GM19023 (cell line): ENCODE measurements around the gene PDSS2.
"Not testable (repeated sequence)": the region's sequence is repeated elsewhere in the genome, so short reads cannot be mapped to it uniquely, and the experiment has no call there.

Experiments
- ATAC-seq: cut with Tn5 transposase; IDR thresholded peaks from one replicate; pipeline ENCODE4 v1.9.1; 2021; ENCODE audit warnings: mild to moderate bottlenecking, moderate library complexity; ENCODE audit not compliant: unreplicated experiment

PDSS2 gene

DNA sequence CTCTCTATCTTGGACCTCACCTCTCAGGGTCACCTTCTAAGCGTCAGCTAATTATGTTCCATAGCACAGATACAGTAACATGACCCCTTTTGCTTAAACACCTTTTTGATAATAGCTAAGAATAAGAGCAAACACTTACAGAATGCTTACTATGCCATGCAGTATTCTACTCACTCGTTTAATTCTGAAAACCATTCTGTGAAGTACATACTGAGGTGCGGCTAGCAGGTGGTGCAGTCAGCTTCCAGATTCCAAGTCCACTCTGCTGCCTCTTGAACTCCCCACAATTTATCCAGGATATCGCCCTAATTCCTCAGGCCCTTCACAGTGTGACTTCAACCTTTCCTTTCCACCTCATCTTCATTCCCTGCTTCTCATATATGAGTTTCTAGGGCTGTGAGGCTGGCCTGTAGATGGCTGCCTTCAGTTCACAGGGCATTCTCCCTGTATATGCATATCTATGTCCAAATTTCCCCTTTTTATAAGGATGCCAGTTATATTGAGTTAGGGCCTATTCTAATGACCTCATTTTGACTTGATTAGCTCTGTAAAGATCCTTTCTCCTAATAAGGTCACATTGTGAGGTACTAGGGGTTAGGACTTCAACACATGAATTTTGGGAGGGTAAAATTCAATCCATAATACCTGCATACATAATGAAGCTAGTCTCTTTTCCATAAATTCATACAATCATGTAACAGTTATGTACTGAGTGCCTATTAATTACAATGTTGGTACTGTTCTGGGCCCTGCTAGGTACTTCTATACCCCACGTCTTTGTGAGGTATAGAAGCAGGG, 130.1 kb downstream of the PDSS2 start:
- no peak for ATAC-seq

- ATAC-seq, result no peak
These were observed 131.3 kb downstream of the PDSS2 start for GRCh38 chr6:107328081-107328480.

GRCh38 chr6:107323133-107323785, 136.1 kb downstream of the PDSS2 start:
- no peak for ATAC-seq

DNA sequence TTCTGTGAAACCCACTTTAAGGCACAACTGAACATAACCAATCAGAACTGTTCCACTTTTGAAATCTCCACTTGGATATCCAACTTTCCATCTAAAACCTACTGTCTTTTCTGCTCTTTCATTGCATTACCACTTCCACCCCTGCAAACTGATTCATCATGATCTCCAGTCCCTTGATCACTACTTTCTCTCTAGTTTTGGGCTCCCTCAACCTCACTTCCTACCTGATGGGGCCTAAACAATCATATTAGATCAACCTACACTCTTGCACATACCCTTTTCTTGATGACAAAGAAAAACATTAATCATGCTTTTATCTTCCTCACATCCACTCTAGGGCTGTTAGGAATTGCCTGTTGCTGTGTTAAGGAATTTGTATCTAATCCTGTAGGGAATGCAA, 137.6 kb downstream of the PDSS2 start:
- no peak for ATAC-seq

DNA sequence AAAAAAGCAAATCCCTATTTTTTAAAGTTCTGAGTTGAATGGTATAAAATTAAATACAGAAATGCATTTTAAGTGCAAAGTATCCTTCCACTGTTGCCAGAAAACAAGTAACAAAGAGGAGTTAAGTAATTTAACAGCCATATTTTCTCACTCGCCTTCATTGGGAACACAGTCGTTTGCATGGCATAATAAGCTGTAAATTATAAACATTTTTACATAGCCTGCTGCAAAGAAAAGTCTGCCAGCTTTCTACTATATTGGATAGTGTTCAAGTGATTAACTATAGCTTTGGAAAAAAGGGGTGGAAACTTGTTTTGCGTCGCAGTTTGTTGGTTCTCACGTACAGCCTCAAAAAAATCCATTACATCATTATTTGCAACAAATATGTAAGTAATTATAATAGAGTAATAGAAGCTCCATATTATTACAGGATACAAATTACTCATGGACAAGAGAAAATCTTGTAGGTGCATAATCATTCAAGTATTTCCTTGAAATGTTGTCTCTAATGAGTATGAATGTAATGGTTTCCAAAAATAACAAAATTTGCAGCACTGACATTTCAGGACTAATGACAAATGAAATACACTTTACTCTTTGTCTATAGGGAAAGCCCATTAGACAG, 139.3 kb downstream of the PDSS2 start:
- ATAC-seq, result no peak

- ATAC-seq, result peak; percentile 69
These were observed 141.1 kb downstream of the PDSS2 start for GRCh38 chr6:107318100-107318736.

DNA sequence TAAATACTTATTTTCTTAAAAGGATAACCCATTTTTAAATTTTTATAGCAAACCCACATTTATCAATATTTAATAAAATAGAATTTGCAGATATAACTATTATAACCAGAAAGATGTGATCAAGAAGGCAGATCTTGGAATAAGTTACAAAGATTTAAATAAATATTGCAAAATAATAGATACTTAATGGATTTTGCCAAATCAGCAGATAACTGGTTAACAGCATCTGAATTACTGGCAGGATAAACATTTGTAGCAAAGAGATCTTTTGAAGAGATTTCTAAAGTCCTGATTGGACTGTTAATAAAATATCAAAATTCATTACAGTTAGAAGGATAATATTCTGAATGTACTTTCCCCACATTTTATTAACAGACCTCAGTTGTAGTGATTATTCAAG, 144.2 kb downstream of the PDSS2 start:
- no peak for ATAC-seq

GRCh38 chr6:107314531-107314939, 144.8 kb downstream of the PDSS2 start:
- ATAC-seq, result no peak

GRCh38 chr6:107313776-107314175, 145.6 kb downstream of the PDSS2 start:
- ATAC-seq, result no peak

DNA sequence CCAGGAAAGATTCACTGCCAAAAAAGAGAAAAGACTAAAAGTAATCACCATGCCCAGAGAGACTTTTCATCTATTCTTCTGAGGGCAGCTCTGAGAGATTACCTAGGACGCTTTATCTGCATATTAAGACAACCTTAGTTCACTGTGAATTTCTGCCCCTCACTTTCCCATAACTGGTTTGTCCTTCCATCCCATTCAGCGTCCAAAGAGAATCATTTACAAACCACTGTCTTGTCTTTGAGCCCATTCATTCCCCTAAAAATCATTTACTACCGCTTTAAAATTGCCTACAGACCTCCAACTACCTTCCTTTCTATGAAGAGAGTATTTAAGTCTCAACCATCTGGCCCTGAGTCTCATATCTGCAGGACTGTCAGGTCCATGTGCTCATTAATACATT, 149.0 kb downstream of the PDSS2 start:
- no peak for ATAC-seq

DNA sequence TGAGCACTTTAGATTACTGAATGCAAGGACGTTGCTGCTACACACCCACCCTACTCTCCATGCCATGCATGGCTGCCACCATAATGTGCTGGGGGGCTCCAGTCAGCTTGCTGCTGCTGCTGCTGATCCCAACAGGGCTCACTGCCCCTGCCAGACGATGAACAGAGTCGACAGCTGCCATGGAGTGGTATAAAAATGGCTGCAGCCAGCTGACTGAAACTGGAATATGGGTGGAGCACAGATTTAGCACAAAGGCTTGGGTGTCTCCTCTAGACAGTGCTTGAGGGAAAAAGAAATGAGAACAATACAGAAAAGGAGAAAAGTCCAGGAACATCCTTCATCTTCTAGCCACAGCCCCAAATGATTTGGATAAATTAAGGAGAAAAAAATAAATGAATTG, 150.7 kb downstream of the PDSS2 start:
- ATAC-seq, result no peak

- not testable (repeated sequence) for ATAC-seq
These were observed 153.4 kb downstream of the PDSS2 start for GRCh38 chr6:107305994-107306393.

GRCh38 chr6:107305391-107305790, 154.0 kb downstream of the PDSS2 start:
- ATAC-seq, result no peak

DNA sequence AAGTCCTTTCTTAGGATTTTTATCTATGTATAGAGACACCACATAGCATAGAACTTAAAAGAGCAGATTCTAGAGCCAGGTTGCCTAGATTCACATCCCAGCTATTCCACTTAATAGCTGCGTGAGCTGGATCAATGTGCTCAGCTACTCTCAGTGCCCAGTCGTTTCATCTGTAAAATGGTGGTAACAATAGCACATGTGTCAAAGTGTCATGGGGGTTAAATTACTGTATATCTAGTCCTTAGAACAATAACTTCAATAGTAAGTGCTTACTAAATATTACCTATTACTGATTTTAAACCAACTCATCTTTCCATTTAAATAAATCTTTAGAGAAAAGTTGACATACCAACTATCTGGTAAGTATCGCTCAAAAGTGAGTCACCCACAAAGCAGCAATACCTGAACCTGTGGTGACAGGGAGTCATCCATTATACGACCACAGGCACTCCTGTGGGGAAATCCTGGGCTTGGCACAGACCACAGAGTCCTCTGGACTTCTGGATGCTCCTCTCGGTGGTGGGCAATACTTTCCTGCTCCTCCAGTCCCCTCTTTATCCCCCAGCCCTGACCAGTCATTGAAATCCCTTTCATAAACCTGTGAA, 154.8 kb downstream of the PDSS2 start:
- ATAC-seq, result no peak

DNA sequence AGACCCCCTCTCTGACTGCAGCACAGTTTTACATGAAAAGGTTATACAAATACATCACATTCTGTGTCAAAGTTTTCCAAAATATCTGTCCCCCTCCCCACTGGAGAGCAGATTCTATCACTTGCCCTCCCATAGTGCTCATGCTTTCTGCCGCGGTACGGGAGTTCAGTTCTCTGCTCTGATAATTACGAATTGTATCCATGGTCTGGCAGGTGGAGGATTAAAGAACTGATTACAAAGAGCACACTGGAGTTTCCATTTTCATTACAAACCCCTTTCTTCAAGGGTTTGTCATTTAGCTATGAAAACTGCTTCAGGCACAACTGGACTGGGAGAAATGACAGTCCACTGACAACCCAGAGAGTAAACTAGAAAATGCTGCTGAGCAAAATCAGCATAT, 166.0 kb downstream of the PDSS2 start:
- ATAC-seq, result no peak

DNA sequence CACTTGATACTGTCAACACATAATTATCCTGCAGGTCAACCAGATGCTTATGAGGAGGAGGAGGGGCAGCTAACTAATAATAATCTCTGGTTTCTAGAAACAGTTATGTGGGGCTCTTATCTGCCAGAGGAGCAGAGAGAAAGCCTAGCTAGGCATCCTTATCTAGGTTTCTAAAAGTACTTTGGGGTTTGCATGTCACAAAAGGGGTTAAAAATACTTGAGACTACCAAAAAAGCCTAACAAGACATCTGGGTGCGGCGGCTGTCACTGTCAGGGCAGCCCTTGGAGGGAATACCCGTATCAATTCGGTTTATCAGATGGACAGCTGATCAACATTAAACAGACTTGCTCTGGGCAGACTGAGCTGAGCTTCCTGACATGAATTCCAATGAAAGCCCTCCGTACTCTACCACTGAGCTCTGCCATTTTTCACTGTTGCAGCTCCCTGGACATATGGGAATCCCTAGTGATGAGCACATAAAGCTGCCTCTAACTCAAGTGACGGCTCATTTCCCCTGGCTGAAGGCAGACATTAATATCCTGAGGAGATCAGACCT, 166.6 kb downstream of the PDSS2 start:
- no peak for ATAC-seq

DNA sequence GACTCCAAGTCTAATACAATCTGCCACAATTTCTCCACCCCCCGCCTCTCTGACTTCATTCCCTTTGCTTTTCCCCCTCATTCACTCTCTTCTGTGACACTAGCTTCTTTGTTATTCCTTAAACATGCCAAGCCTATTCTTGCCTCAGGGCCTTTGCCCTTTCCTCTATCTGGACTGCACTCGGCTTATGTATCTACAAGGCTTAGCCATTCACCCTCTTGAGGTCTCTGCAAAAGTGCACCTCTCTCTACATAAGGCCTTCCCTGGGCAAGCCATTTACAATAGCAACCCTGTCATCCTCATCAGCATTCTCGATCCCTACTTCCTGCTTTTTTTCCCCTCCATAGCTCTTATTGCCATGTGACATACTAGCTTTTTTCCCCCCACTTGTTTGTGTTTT, 168.9 kb downstream of the PDSS2 start:
- no peak for ATAC-seq

DNA sequence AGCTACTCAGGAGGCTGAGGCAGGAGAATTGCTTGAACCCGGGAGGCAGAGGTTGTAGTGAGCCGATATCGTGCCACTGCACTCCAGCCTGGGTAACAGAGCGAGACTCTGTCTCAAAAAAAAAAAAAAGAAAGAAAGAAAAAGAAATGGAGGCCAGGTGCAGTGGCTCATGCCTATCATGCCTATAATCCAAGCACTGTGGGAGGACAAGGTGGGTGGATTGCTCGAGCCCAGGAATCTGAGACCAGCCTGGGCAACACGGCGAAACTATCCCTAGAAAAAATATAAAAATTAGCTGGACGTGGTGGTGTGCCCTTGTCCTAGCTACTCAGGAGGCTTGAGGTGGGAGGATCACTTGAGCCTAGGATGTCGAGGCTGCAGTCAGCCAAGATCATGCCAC, 170.1 kb downstream of the PDSS2 start:
- not testable (repeated sequence) for ATAC-seq

- ATAC-seq, result not testable (repeated sequence)
These were observed 173.7 kb downstream of the PDSS2 start for GRCh38 chr6:107285683-107286082.

GRCh38 chr6:107284805-107285204, 174.6 kb downstream of the PDSS2 start:
- no peak for ATAC-seq

DNA sequence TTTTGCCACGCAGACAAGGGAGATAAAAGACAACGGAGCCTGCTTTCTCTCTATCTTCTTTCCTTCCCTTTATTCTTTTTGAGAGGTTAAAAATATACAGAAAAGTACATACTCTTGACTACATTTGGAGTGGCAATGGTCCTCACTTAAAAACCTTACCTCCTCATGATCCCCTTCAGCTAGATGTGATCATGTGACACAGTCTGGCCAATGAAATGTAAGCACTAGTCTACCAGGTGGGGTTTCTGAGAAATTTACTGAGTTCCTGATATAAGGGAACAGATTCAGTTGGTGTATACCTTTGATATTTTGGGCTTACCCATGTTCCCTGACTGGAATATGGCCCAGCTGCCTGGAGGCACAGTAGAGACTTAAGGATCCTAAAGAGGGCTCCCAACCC, 178.6 kb downstream of the PDSS2 start:
- ATAC-seq, result no peak
